Eye (tissue), 1 donor: ENCODE data around the gene HIGD1A.

Source experiments
- DNase-seq: peaks from one replicate; pipeline ENCODE4 v3.0.0-alpha.2; 2015

HIGD1A gene

GRCh38 chr3:42752961-42753360 is 51.3 kb downstream of the HIGD1A start:
- no peak for DNase-seq

- DNase-seq, result no peak
These were observed 51.8 kb downstream of the HIGD1A start for GRCh38 chr3:42752441-42752840.

- no peak for DNase-seq
These were observed 52.7 kb downstream of the HIGD1A start for GRCh38 chr3:42751609-42752008.

- DNase-seq, result no peak
These were observed 53.5 kb downstream of the HIGD1A start for GRCh38 chr3:42750834-42751233.

- peak; percentile 51 for DNase-seq
These were observed 54.5 kb downstream of the HIGD1A start for GRCh38 chr3:42749753-42750231.

GRCh38 chr3:42749025-42749752 is 55.1 kb downstream of the HIGD1A start:
- no peak for DNase-seq

- no peak for DNase-seq
These were observed 56.7 kb downstream of the HIGD1A start for GRCh38 chr3:42747581-42747980.

- DNase-seq, result peak; percentile 76
These were observed 57.5 kb downstream of the HIGD1A start for GRCh38 chr3:42746455-42747450.

- DNase-seq, result no peak
These were observed 58.4 kb downstream of the HIGD1A start for GRCh38 chr3:42745776-42746454.

GRCh38 chr3:42745291-42745745 is 59.0 kb downstream of the HIGD1A start:
- DNase-seq, result peak; percentile 14

- DNase-seq, result no peak
These were observed 60.9 kb downstream of the HIGD1A start for GRCh38 chr3:42743204-42743995.

- DNase-seq, result no peak
These were observed 61.6 kb downstream of the HIGD1A start for GRCh38 chr3:42742688-42743087.

GRCh38 chr3:42742259-42742658 is 62.0 kb downstream of the HIGD1A start:
- no peak for DNase-seq

- no peak for DNase-seq
These were observed 62.5 kb downstream of the HIGD1A start for GRCh38 chr3:42741796-42742195.

- DNase-seq, result peak; percentile 12
These were observed 64.7 kb downstream of the HIGD1A start for GRCh38 chr3:42739401-42740158.

- no peak for DNase-seq
These were observed 67.8 kb downstream of the HIGD1A start for GRCh38 chr3:42736531-42736930.

GRCh38 chr3:42736081-42736480 is 68.2 kb downstream of the HIGD1A start:
- no peak for DNase-seq

GRCh38 chr3:42735615-42736014 is 68.7 kb downstream of the HIGD1A start:
- no peak for DNase-seq

- DNase-seq, result no peak
These were observed 69.3 kb downstream of the HIGD1A start for GRCh38 chr3:42735019-42735418.

- no peak for DNase-seq
These were observed 69.9 kb downstream of the HIGD1A start for GRCh38 chr3:42734263-42734860.
